ENCODE results near the gene ZBTB8B.

GRCh38 chr1:32470991-32471694 is 6.3 kb downstream of the ZBTB8B start:
- no peak for TF ChIP-seq CTCF (IDR thresholded peaks at IDR 0.05; ENCODE audit: low read depth, low read length, poor library complexity, severe bottlenecking)
- no peak for TF ChIP-seq EZH2phosphoT487 (IDR thresholded peaks at IDR 0.05; ENCODE audit: borderline replicate concordance, low read length)

Data from DOHH2 (cell line).